ENCODE data around the gene IL17RA. TPM values are rescaled to one million over a fixed set of nuclear protein-coding genes. Genes with fewer than 3 reads are reported as not detected.

IL17RA gene
- total and polyA plus RNA-seq, 2 experiments from 2014 or later, result 13.9 to 18.3 TPM

DNA sequence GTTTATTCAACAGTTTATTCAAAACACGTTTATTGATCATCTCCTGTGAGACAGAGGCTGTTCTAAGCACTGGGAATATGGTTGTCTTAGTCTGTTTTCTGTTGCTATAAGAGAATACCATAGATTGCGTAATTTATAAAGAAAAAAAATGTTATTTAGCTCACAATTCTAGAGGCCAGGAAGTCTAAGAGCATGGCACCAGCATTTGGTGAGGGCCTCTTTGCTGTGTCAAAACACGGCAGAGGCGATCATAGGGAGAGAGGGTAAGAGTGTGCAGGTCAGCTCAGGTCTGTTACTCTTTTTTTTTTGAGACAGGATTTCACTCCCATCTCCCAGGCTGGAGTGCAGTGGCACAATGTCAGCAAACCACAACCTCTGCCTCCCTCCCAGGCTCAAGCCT is 5.2 kb upstream of the IL17RA start:
- no peak overlapping the region for H2AFZ ChIP-seq
- no peaks in the 10 kb centered on the region for H3K27me3 ChIP-seq (replicated peaks; ENCODE audit: insufficient read depth)
- no peaks in the 10 kb centered on the region for H3K79me2 ChIP-seq (ENCODE audit: insufficient read depth)
- H3F3A ChIP-seq (ENCODE audit: insufficient read depth), result peaks cover 26% of the 10 kb centered on the region
- H3K9ac ChIP-seq, result no peak overlapping the region
- H4K20me1 ChIP-seq (ENCODE audit: insufficient read depth), result no peaks in the 10 kb centered on the region
- no peak overlapping the region for H3K4me3 ChIP-seq
- no peaks in the 10 kb centered on the region for H3K9me2 ChIP-seq (ENCODE audit: insufficient read depth)
- no peak overlapping the region for H3K27ac ChIP-seq
- H3K4me2 ChIP-seq (ENCODE audit: unreplicated experiment), result no peak overlapping the region
- no peaks in the 10 kb centered on the region for H3K36me3 ChIP-seq (ENCODE audit: low read depth)
- no peaks in the 10 kb centered on the region for H3K9me3 ChIP-seq (ENCODE audit: low read depth)
- TF ChIP-seq EZH2 (IDR thresholded peaks at IDR 0.05; ENCODE audit: insufficient read depth, poor library complexity, severe bottlenecking), result no peak
- TF ChIP-seq EZH2phosphoT487 (IDR thresholded peaks at IDR 0.05; ENCODE audit: insufficient read depth, low read depth), result no peak
- 85 to 89% methylated on average over 4 of the region's 4 CpGs for WGBS, 2 experiments (ENCODE audit: low coverage in 1 of 2, low lambda C conversion rate in 2 of 2, missing lambda C conversion rate in 2 of 2)
- in situ Hi-C loops (cut with MboI), result loop anchor here (10.0 kb wide), 2 partner anchors 85 to 425 kb away; no protein-coding TSS in a partner anchor
- peak; percentile 47 for DNase-seq
- peaks cover 40% of the 10 kb centered on the region for H3K4me1 ChIP-seq (ENCODE audit: insufficient read depth)

- H3K9me2 ChIP-seq (ENCODE audit: insufficient read depth), result no peaks in the 10 kb centered on the region
- in situ Hi-C loops (cut with MboI), result no loop called here
- TF ChIP-seq EZH2phosphoT487 (IDR thresholded peaks at IDR 0.05; ENCODE audit: insufficient read depth, low read depth) (no peak), EZH2 (IDR thresholded peaks at IDR 0.05; ENCODE audit: insufficient read depth, poor library complexity, severe bottlenecking) (no peak)
Observed at GRCh38 chr22:17083255-17083654, 1.5 kb upstream of the IL17RA start.

DNA sequence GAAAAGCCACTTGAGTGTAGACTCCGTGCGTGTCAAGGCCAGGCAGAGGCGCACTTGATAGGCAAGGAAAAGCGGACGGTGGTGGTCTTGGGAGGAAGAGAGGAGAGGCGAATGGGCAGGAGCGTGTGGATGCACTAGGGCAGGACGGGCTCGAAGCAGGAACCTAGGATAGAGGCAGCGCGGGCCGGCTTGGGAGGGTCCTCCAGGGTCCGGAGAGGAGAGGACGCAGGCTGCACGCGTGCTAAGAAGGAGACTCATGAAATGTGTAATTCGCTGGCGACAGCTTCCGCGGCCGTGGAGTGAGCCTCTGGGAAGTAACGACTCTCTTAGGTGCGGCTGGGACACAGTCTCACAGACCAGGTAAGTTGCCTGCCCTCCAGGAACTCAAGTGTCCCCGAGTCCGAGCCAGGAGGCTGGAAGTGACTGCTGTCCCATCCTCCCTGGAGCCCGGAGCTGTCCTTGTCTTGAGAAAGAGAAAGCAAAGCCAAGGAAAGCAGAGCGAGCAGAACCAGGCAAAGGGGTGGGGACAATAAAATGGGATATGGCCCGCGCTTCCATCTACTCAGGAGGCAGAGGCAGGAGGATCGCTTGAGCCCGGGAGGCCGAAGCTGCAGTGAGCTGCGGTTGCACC is 874 bp upstream of the IL17RA start:
- in situ Hi-C loops (cut with MboI), result no loop called here
- peak; percentile 56 for DNase-seq
- peaks cover 18% of the 10 kb centered on the region for H3K4me1 ChIP-seq (ENCODE audit: insufficient read depth)
- H3K79me2 ChIP-seq (ENCODE audit: insufficient read depth), result peaks cover 40% of the 10 kb centered on the region
- H4K20me1 ChIP-seq (ENCODE audit: insufficient read depth), result no peaks in the 10 kb centered on the region
- peak overlapping the region; percentile 96 for H2AFZ ChIP-seq
- H3K9me3 ChIP-seq (ENCODE audit: low read depth), result no peaks in the 10 kb centered on the region
- H3K4me2 ChIP-seq (ENCODE audit: unreplicated experiment), result peak overlapping the region; percentile 96
- H3F3A ChIP-seq (ENCODE audit: insufficient read depth), result no peaks in the 10 kb centered on the region
- H3K4me3 ChIP-seq, result peak overlapping the region; percentile 81
- TF ChIP-seq EZH2 (IDR thresholded peaks at IDR 0.05; ENCODE audit: insufficient read depth, poor library complexity, severe bottlenecking) (no peak), EZH2phosphoT487 (IDR thresholded peaks at IDR 0.05; ENCODE audit: insufficient read depth, low read depth) (no peak)
- H3K9me2 ChIP-seq (ENCODE audit: insufficient read depth), result no peaks in the 10 kb centered on the region
- WGBS, 2 experiments (ENCODE audit: low coverage in 1 of 2, low lambda C conversion rate in 2 of 2, missing lambda C conversion rate in 2 of 2), result 48 to 51% methylated on average over 23 to 33 of the region's 33 CpGs
- H3K27ac ChIP-seq, result peak overlapping the region; percentile 67
- no peaks in the 10 kb centered on the region for H3K27me3 ChIP-seq (replicated peaks; ENCODE audit: insufficient read depth)
- no peaks in the 10 kb centered on the region for H3K36me3 ChIP-seq (ENCODE audit: low read depth)
- peak overlapping the region; percentile 87 for H3K9ac ChIP-seq

More at GRCh38 chr22:17083255-17083654, 1.5 kb upstream of the IL17RA start:
- Histone ChIP-seq H3K9me3 (ENCODE audit: low read depth) (no peaks in the 10 kb centered on the region), H3K79me2 (ENCODE audit: insufficient read depth) (peaks cover 33% of the 10 kb centered on the region), H3K27me3 (replicated peaks; ENCODE audit: insufficient read depth) (no peaks in the 10 kb centered on the region), H3K27ac (no peak overlapping the region), H3F3A (ENCODE audit: insufficient read depth) (no peaks in the 10 kb centered on the region), H3K9ac (peak overlapping the region; percentile 87; the same call in 1 of the 2 replicates), H4K20me1 (ENCODE audit: insufficient read depth) (no peaks in the 10 kb centered on the region), H2AFZ (peak overlapping the region; percentile 96; the same call in 1 of the 2 replicates), H3K36me3 (ENCODE audit: low read depth) (no peaks in the 10 kb centered on the region), H3K4me2 (ENCODE audit: unreplicated experiment) (no peak overlapping the region), H3K4me1 (ENCODE audit: insufficient read depth) (peaks cover 18% of the 10 kb centered on the region), H3K4me3 (no peak overlapping the region)
- 85 to 89% methylated on average over 5 of the region's 5 CpGs for WGBS, 2 experiments (ENCODE audit: low coverage in 1 of 2, low lambda C conversion rate in 2 of 2, missing lambda C conversion rate in 2 of 2)
- DNase-seq, result no peak

GRCh38 chr22:17085277-17086181 is 729 bp downstream of the IL17RA start:
- no peaks in the 10 kb centered on the region for H3K9me2 ChIP-seq (ENCODE audit: insufficient read depth)
- peaks cover 11% of the 10 kb centered on the region for H3K4me1 ChIP-seq (ENCODE audit: insufficient read depth)
- peak overlapping the region; percentile 81 for H3K4me3 ChIP-seq
- H3K9ac ChIP-seq, result peak overlapping the region; percentile 87
- in situ Hi-C loops (cut with MboI), result no loop called here
- 2 to 3% methylated on average over 70 to 79 of the region's 92 CpGs for WGBS, 2 experiments (ENCODE audit: low coverage in 1 of 2, low lambda C conversion rate in 2 of 2, missing lambda C conversion rate in 2 of 2)
- no peaks in the 10 kb centered on the region for H4K20me1 ChIP-seq (ENCODE audit: insufficient read depth)
- peak overlapping the region; percentile 67 for H3K27ac ChIP-seq
- TF ChIP-seq EZH2phosphoT487 (IDR thresholded peaks at IDR 0.05; ENCODE audit: insufficient read depth, low read depth) (no peak), EZH2 (IDR thresholded peaks at IDR 0.05; ENCODE audit: insufficient read depth, poor library complexity, severe bottlenecking) (no peak)
- no peaks in the 10 kb centered on the region for H3F3A ChIP-seq (ENCODE audit: insufficient read depth)
- peak; percentile 68 for DNase-seq
- H3K36me3 ChIP-seq (ENCODE audit: low read depth), result no peaks in the 10 kb centered on the region
- peak overlapping the region; percentile 96 for H2AFZ ChIP-seq
- H3K9me3 ChIP-seq (ENCODE audit: low read depth), result no peaks in the 10 kb centered on the region
- no peaks in the 10 kb centered on the region for H3K27me3 ChIP-seq (replicated peaks; ENCODE audit: insufficient read depth)
- H3K4me2 ChIP-seq (ENCODE audit: unreplicated experiment), result peak overlapping the region; percentile 74
- peaks cover 56% of the 10 kb centered on the region for H3K79me2 ChIP-seq (ENCODE audit: insufficient read depth)

Data from GM23248 (cell line).